GM21390 (cell line): ENCODE data around the gene ARAP1.

Experiments used
- ATAC-seq: cut with Tn5 transposase; IDR thresholded peaks from one replicate; pipeline ENCODE4 v1.9.1; 2021; ENCODE audit not compliant: unreplicated experiment

ARAP1 gene

DNA sequence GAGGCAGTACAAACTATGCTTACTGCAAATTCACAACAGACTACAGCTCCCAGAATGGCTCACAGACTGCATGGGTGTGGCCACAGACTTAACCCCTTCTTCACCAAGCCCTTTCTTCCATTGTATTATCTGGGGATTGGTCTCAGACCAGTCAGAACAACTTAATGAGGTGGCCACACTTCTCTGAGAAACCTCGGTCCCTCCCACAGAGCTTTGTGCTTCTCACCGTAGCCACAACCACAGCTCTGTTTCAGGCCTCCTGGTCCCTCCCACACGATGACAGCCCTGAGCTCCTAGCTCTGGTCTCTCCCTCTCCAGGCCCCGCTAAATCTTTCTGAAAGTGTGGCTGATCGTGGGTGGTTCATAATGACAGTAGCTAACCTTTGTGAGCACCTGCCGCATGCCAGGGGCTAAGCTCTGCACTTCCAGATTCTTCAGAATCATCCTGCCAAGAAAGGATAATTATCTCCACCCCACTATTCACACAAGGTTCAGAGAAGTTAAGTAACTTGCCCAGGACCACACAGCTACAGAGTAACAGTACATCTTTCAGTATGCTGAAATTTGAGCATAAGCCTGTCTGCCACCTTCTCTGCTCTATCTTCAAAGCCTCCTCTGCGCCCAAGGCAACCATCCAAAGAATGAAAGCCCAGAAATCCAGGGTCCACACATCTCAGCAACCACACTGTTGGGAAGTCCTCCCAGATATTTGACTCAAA, 83.4 kb downstream of the ARAP1 start:
- ATAC-seq = peak; percentile 93

DNA sequence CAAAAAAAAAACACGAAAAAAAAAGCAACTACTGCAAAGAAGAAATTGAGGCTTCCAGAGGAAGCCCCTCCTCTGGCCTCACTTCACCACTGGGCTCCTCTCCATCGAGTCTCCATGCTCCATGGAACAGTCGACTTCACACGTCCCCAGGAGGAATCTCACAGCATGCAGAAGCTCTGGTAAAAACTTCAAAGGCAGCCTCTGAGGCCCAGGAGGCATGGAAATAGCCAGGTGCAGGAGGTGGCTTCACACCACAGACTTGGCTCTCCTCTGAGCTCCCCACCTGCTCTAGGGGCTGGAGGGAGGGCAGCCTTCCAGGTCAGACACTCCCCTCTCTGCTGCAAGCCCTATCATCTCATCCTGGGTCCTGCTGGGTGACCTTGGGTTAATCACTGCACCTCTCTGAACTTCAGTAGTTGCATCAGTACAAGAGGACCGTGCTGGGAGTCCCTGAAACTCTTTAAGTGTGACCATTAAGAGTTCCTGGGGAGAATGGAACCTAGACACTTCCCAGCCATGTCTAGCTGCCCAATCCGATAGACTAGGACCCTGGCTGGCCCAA, 86.2 kb downstream of the ARAP1 start:
- no peak for ATAC-seq

DNA sequence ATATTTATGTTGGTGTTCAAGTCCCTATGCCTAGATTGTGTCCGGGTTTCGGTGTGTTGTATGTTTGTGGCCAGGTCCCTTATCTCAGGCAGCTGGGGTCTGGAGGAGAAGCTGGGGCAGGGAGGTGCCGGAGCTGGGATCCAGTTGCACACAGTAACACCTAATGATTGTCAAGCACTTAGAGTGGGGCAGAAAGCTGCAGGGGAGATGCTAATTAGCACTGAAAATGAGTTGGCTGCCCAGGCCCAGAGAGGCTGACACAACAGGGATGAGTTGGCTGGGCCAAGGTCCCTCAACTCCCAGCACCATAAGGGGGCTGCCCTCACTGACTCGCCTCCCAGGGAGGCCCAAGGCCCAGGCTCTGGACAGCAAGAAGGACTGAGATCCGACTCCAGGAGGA, 90.2 kb downstream of the ARAP1 start:
- no peak for ATAC-seq

DNA sequence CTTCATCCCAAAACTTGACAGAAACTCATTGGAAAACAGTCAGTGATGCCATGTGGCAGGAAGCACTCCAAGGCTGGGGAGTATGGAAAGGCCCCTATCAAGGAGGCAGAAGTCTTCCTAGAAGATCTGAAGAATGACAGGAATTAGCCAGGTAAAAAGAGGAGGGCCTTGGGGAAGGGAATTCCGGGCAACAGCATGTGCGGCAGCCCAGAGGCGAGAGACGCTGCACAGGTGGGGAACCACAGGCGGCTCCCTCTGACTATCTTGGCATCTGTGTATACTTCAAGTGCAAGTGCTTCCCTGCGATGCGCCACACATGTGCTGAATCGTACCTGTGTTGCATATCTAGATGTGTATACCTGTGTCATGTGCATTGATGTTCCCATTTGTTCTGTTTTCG, 90.7 kb downstream of the ARAP1 start:
- ATAC-seq = no peak

DNA sequence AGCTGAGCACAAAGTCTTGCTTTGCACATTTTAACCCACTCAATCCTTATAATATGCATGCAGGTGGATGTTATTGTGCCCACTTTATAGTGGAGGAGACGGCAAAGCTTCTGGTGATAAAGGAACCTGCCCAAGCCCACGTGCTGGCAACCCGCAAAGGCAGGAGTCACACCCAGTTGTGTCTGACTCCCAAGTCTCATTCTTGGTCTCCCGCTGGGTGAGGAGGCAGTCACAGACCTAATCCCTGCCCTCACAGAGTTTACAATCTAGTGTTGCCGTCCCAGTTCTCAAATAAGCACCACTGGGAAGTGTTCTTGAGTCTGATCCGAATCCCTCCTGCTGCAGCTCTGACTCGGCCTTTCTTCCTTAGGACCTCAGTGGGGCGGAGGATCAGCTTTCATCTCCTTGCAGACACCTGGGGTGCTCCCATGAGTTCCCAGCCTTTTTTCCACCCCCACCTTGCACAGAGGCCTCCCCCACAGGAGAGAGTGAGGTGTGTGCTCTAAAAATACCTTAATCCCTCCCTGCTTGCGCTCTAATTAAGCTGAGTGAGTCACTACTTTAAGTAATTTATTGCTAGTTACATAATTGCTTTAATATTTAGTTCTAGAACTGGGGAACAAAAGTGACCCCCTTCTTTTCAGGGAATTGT, 93.1 kb downstream of the ARAP1 start:
- ATAC-seq = no peak

DNA sequence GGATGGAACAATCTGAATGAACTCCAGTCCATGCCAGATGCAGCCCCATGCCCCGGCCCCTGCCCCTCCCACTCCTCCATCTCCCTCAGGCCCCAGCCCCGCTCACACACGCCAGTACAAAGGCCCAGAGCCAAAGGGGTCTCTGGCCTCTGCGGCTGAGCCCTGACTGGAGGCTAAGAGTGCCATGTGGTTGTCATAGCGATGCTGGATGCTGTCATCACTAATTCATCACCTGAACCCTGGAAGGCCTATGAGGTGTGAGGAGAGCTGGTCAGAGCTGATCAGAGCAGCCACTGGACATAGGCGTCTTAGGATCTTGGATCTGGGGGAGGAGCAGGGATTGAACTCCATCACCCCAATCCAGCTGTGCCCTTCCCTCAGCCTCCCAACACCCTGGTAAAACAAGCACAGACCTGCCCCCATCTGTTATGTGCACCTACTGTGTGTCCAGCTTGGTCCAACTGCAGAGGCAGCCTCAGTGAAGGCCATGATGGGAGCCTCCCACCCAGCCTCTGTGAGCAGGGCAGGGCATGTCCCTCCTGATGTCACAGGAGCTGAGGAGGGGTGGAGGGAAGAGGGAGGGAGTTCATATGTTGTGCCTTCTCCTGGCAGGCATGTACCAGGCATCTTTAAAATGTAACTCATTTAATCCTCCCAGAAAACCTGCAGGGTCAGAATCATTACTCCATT, 94.7 kb downstream of the ARAP1 start:
- ATAC-seq = no peak

DNA sequence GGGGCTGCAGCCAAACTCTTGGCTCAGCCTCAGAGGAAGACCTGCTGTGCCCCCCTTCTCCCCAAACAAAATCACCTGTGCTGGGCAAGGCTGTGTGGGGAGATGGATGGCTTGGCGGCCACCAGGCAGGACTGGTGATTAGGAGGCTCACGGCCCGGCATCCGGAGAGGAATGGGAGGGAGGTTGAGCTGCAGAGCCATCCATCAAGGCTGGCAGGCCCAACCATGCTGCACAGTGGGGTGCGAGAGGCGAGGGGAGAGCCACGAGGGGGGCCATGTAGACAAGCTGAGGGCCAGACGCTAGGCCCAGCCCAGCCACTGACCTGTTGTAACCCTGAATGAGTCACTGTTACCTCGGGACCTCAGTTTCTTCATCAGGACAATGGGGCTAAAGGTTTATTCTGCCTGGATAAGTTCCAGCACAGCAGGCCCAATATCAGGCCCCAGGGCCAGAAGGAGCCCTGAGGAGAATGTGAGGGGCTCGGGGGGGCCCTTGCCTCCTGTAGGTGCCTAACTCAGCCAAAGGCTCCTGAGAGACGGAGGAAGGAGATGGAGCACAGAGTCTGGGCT, 96.2 kb downstream of the ARAP1 start:
- no peak for ATAC-seq

DNA sequence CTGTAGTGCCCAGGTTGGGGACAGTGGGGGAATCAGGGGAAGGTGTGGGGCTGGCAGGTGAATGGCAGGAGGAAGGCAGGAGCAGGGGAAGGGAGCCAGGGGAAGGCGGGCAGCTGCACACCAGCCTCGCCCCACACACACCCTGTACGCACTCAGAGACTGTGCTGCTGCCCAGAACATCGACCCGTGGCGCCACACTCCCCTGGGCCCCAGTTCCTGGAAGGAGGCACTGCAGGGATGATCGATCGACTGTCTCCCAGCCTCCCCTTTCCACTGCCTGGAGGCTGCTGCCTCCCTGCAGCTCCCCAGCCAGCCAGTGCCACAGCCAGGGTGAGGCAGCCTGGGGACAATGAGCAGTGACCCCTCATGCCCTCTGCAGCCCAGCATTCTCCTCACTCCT, 97.2 kb downstream of the ARAP1 start:
- no peak for ATAC-seq

DNA sequence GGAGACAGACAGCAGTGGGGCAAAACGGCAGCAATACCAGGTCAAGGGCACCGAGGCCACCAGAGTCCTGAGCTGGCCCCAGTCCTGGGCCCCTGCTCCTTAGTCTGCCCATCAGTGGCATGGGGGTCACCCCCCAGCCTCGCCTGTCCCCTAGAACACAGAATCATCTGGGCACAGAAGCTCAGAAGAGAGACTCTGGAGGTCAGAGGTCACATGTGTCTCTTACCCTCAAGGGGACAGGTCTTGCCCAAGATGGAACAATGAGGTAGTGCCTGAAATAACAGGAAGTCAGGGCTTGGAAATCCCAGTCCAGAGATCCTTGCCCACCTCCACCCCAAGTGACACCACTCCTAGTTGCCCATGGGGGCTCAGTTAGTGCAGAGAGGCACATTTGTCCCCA, 98.6 kb downstream of the ARAP1 start:
- no peak for ATAC-seq

DNA sequence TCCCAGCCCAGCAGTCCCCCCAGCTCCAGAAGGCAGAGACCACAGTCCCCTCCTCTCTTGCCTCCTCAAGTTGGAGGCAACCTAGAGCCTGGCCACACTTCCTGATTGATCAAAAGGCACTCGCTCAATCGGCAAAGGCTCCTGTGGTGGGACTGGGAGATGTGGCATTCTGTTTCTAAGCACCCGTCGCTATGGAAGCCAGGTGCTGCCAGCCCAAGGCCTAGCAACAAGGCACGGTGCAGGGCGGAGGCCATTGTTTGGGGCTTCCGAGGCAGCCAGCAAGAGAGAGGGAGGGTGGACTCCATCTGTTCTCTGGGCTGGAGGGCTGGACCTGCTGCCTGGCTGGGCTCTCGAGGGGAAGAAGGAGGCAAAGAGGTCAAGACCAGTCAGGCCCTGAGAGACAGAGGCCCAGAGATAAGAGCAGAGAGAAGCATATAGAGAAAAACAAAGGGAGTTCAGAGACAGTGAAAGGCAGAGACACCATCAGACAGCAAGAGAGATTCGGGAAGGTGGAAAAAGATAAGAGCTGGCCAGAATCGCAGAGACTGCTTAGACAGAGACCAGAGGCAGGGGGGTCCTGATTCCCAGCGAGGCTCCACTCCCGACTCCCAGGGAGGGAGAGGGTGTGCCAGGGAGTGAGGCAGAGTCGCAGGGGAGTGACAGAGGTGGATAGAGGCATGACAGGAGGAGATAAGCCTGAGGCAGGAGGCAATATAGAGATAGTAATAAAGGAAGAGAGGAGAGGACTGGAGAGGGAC, 99.2 kb downstream of the ARAP1 start:
- ATAC-seq = no peak

DNA sequence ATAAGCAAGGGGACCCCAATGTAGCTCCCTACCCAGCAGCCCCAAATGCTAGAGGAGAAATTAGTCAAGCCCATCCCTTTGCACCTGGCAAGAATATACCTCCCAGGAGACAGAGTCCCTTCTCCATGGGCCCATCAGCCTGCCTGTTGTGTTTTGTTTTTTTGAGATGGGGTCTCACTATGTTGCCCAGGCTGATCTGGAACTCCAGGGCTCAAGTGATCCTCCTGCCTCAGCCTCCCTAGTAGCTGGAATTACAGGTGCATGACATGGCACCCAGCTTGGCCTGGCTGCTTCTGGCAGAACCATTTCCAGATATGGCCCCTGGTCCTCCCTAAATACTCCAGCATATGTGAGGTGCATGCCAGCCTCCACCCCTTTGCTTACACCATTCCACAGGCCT, 100.1 kb downstream of the ARAP1 start:
- no peak for ATAC-seq

DNA sequence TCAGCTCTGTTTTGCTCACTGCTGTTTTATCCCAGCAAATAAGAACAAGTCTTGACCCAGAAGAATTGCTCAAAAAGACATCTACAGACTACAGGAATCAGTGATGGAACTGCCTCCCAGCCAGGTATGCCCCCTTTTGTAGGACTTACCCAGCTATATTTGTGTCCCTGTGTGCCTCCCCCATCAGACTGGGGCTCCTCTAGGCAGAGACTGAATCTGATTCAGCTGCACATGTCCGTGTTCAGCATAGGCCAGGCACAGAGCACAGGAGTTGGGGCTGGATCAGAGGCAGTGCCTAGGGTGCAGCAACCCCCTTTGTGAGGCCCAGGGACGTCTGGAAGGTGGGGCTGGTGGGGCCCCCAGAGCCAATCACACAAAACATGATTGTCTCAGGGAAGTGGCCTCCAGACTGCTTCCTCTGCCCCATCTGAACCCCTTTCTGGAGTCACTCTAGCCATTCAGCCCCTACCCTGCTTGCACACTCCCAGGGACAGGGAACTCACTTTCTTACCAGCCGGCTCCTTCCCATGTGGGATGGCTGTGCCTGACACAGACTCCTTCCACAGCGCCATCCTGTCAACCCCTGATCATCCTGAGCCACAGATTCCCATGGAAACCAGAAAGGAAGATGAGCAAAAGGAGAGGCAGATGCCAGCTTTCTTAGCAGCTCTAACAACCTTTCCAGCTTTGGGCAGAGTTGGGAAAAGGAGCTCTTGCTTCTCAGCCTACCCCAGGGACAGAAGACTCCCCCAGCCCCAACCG, 102.8 kb downstream of the ARAP1 start:
- ATAC-seq = no peak

DNA sequence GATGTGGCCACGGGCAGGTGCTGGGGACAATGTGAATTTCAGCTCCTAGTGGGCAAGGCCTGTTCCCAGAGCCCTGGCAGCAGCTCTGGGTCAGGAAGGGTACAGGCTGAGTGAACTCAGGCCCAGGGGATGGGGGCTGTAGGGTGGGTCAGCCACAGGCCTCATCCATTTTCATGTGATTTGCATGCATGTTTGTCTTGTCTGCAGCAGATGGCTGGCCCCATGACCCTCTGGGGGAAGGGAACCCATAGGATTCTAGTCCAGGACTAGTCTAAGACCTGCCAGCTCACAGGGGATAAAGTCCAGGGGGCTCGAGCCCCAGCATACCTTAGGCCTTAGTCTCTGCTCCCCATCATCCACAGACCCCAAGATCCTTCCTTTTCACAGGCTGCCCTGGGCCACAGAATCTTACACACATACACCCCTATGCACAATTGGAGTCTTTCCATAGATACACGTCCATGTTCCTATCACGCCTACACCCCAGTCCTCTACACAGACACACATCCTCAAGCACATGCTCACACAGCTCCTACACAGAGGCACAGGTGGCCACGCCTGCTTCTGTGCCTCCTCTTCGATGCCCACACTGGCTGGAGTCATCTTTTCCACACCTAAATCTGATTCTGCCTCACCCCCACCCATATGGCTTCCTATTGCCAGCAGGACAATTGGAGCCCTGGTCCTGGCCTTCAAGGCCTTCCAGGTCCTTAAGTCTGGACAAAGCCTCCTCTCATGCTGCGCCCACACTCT, 103.6 kb downstream of the ARAP1 start:
- no peak for ATAC-seq

DNA sequence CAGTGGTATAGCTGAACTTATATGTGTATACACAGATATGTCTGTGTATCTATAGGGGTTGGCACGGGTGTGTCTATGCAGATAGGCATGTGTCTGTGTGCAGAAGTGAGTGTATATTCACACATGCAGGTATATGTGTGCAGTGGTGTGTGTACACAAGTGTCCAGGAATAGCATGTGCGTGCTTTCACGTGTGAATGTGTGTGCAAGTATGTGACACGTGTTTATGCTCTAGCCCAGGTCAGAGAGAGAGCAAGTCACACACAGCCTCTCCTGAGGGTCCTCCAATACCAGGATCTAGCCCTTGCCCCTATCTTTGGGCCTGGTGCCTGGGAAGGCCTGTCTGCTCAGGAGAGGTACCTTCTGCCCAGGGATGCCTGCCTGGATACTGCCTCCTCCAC, 104.3 kb downstream of the ARAP1 start:
- ATAC-seq = no peak

DNA sequence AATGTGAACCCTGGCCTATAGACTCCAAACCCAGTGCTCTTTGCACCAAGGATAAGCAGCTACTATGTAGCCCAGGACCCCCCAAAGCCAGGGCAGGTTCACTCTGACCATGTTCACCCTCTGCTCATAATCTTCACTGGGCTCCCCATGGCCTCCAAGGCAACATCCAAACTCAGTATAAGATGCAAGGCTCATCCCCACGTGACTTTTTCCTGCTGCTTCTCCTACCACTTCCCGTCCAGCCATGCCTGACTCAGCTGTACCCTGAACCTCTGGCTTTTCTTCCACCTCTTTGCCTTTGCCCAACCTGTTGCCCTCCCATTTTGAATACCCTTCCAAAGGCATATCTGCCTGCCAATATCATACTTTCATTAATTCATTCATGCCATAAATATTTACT, 105.7 kb downstream of the ARAP1 start:
- ATAC-seq = no peak

DNA sequence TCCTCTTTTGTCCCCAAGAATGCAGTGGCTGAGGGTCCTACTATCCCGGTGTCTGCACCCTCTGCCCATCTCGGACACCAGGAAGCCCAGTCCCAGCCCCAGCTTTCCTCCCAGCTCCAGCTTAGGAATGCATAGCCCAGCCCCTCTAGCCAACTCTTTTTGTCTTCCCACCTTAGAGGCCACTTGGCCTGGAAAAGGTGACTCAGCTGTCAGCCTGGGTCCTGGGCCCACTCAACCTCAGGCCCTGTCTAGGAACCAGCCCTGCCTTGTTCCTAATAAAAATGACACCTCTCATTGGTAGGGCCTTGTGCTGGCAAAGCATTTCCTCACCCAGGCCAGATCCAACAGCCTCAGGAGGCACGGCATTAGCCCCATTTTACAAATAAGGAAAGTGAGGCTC, 106.2 kb downstream of the ARAP1 start:
- ATAC-seq = no peak

DNA sequence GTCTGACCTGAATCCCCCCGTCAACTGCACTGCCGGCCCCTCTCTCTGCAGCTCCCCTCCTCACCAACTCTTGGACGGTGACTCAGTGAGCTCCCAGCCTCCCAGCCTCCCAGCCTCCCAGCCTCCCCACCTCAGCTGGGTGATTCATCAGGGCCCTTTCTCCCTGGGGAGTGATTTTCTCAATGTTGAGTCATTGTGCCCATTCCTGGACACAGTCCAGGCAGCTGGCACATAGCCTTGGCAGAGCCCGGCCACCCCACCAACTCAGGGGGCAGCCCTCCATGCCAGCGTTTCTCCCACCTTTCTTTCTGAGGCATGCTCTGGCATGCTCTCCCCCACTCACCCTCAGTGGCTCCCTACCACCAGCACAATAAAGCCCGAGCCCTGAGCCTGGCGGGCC, 108.7 kb downstream of the ARAP1 start:
- ATAC-seq = no peak

DNA sequence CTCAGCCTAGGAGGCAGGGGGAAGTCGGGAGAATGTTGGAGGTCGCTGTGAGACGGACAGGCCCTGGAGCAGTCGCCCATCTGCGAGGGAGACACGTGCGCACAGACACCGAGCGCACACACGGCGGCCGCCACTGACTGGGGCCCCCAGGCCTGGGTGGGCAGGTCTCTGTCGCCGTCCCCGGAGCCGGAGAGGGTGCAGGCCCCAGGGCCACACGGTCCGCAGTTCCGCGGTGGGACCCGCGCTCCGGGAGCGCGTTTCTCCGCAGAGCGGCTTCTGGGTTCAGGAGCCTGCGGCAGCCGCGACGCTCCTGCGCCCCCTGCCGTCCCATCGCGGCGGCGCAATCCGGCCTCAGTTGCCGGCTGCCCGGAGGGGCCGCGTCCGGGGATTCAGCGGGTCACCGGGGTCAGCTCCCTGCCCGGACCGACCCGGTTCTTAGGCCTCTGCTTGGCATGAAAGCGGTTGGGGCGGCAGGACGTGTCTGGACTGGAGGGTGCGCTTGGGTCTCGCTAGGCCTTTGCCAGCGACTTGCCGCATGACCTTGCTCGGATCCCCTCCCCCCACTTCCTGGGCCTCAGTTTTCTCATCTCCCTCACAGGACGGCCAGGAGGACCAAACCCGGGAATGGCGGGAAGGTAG, 109.2 kb downstream of the ARAP1 start:
- ATAC-seq = peak; percentile 53
